Keratinocyte (primary cell): ENCODE measurements around the gene DLG2. TPM values are rescaled to one million over a fixed set of nuclear protein-coding genes. Genes with fewer than 3 reads are reported as not detected.

Source experiments
- DNase-seq: peaks from one replicate; pipeline ENCODE4 v3.0.0-alpha.2; 2011; ENCODE audit warnings: low read depth, missing footprints, low spot score
- FAIRE-seq: peaks from 2 replicates; lab custom pipeline; 2011; peaks lifted over from hg19 to GRCh38; lab: Jason Lieb, UNC
- H2AFZ ChIP-seq: 2 replicates; pipeline ENCODE4 v1.6.0; 2012; ENCODE audit warnings: low read length, control low read depth, inconsistent platforms; ENCODE audit not compliant: control insufficient read depth
- H3K27ac ChIP-seq: 2 replicates; pipeline ENCODE4 v1.5.1; 2011; ENCODE audit warnings: low read length; ENCODE audit not compliant: control insufficient read depth, insufficient read depth
- H3K27me3 ChIP-seq: 3 replicates; pipeline ENCODE4 v1.6.0; 2011; ENCODE audit warnings: low read length; ENCODE audit not compliant: control insufficient read depth, insufficient read depth; ENCODE audit errors: extremely low read depth
- H3K36me3 ChIP-seq, 2 experiments: 2 replicates in 1 of 2; 3 replicates in 1 of 2; pipeline ENCODE4 v1.5.1; 2011; ENCODE audit warnings: low read length in 2 of 2, mild to moderate bottlenecking in 1 of 2; ENCODE audit not compliant: control insufficient read depth in 2 of 2, insufficient read depth in 2 of 2; ENCODE audit errors: extremely low read depth in 1 of 2
- H3K4me1 ChIP-seq: 3 replicates; pipeline ENCODE4 v1.5.1; 2011; ENCODE audit warnings: low read length; ENCODE audit not compliant: control insufficient read depth, insufficient read depth; ENCODE audit errors: extremely low read depth
- H3K4me2 ChIP-seq: 3 replicates; pipeline ENCODE4 v1.6.0; 2011; ENCODE audit warnings: low read depth, low read length; ENCODE audit not compliant: control insufficient read depth, insufficient read depth; ENCODE audit errors: extremely low read depth
- H3K4me3 ChIP-seq, 3 experiments: fragments of 200-600 bp in 1 of 3; sonication (generic) in 1 of 3; 2 replicates in 2 of 3; 3 replicates in 1 of 3; pipeline ENCODE4 v1.5.1; 2011 to 2016; ENCODE audit warnings: low read length in 3 of 3, mild to moderate bottlenecking in 3 of 3, control low read depth in 2 of 3, inconsistent platforms in 1 of 3, low read depth in 1 of 3, mixed read lengths in 1 of 3, mixed run types in 1 of 3, moderate library complexity in 1 of 3; ENCODE audit not compliant: control insufficient read depth in 2 of 3, insufficient read depth in 2 of 3; ENCODE audit errors: extremely low read depth in 1 of 3
- H3K79me2 ChIP-seq: 2 replicates; pipeline ENCODE4 v1.6.0; 2012; ENCODE audit warnings: low read length; ENCODE audit not compliant: control insufficient read depth, insufficient read depth
- H3K9ac ChIP-seq: 3 replicates; pipeline ENCODE4 v1.6.0; 2011; ENCODE audit warnings: low read length; ENCODE audit not compliant: control insufficient read depth, insufficient read depth; ENCODE audit errors: extremely low read depth
- H3K9me1 ChIP-seq: 3 replicates; pipeline ENCODE4 v1.6.0; 2011; ENCODE audit warnings: low read length; ENCODE audit not compliant: control insufficient read depth, insufficient read depth; ENCODE audit errors: extremely low read depth
- H3K9me3 ChIP-seq: 2 replicates; pipeline ENCODE4 v1.5.1; 2012; ENCODE audit warnings: low read depth, low read length; ENCODE audit not compliant: control insufficient read depth
- H4K20me1 ChIP-seq: 3 replicates; pipeline ENCODE4 v1.6.0; 2011; ENCODE audit warnings: low read length; ENCODE audit not compliant: control insufficient read depth, insufficient read depth; ENCODE audit errors: extremely low read depth
- EZH2 ChIP-seq: IDR thresholded peaks from one replicate; pipeline ENCODE4 v1.6.1; 2012; ENCODE audit warnings: inconsistent platforms, mild to moderate bottlenecking, low read length, moderate library complexity
- dilution Hi-C: fragments of 300-500 bp; cut with MboI; formaldehyde crosslinking; loops from one replicate; pipeline ENCODE4 v1.7.0; 2020; ENCODE audit warnings: low sequenced_read_pairs; ENCODE audit not compliant: extremely low pct_ligation_motif_present
- polyA plus RNA-seq, 5 experiments: library from polyadenylated mRNA; depleted of rRNA in 3 of 5; stranded (reverse) in 3 of 5; stranded (forward) in 1 of 5; unstranded in 1 of 5; fragments of >200 nt; gene quantifications; 1 replicate in 1 of 5; 2 replicates in 3 of 5; 3 replicates in 1 of 5; pipeline versions ENCODE4 v1.2.1 to v1.2.3, GENCODE V29; 2011 to 2012; ENCODE audit warnings: missing spikeins in 2 of 5, low read depth in 1 of 5, low replicate concordance in 1 of 5
- TF ChIP-seq, protein P1 (sequence below), 3 experiments: IDR thresholded peaks in 1 of 3; conservative IDR thresholded peaks in 1 of 3; optimal IDR thresholded peaks in 1 of 3; 2 replicates in 2 of 3; 3 replicates in 1 of 3; pipeline versions ENCODE3 to v1.5.1; 2011; ENCODE audit warnings: low read length in 3 of 3, mild to moderate bottlenecking in 3 of 3, moderate library complexity in 2 of 3, control low read depth in 1 of 3, inconsistent platforms in 1 of 3; ENCODE audit not compliant: insufficient read depth in 2 of 3; ENCODE audit errors: extremely low read depth in 1 of 3

The DLG2 gene
- polyA plus RNA-seq, 1 donor (not counting 4 experiments of a cell fraction or from before 2014, with no cell fraction given) = 0.55 TPM

DNA sequence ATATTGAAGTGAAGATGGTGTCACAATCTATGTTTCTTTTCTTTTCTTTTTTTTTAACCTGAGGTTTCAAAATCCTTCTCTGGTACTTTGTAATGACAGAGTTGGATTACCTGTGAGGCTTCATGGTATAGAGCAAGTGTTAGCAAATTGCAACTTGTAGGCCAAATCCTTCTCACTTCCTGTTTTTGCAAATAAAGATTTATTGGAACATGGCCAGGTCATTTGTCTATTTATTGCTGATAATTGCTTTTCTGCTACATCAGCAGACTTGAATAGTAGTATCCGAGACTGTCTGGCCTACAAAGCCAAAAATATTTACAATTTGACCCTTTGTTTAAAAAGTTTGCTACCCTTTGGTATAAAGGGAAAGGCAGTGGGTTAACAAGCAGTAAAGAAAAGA, 1281.5 kb downstream of the DLG2 start:
- DNase-seq (no peak), FAIRE-seq (no peak)
- no peak overlapping the region for H3K4me2 ChIP-seq
- no peak overlapping the region for H3K4me3 ChIP-seq
- H3K4me1 ChIP-seq = no peaks in the 10 kb centered on the region
- no peak overlapping the region for H3K27ac ChIP-seq
- no peaks in the 10 kb centered on the region for H3K27me3 ChIP-seq
- no peaks in the 10 kb centered on the region for H4K20me1 ChIP-seq
- no peak overlapping the region for H2AFZ ChIP-seq
- dilution Hi-C loops = no loop called here
- H3K79me2 ChIP-seq = no peaks in the 10 kb centered on the region
- H3K9ac ChIP-seq = no peak overlapping the region
- H3K9me1 ChIP-seq = no peaks in the 10 kb centered on the region
- no peak for TF ChIP-seq EZH2
- TF ChIP-seq, protein P1, sequence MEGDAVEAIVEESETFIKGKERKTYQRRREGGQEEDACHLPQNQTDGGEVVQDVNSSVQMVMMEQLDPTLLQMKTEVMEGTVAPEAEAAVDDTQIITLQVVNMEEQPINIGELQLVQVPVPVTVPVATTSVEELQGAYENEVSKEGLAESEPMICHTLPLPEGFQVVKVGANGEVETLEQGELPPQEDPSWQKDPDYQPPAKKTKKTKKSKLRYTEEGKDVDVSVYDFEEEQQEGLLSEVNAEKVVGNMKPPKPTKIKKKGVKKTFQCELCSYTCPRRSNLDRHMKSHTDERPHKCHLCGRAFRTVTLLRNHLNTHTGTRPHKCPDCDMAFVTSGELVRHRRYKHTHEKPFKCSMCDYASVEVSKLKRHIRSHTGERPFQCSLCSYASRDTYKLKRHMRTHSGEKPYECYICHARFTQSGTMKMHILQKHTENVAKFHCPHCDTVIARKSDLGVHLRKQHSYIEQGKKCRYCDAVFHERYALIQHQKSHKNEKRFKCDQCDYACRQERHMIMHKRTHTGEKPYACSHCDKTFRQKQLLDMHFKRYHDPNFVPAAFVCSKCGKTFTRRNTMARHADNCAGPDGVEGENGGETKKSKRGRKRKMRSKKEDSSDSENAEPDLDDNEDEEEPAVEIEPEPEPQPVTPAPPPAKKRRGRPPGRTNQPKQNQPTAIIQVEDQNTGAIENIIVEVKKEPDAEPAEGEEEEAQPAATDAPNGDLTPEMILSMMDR (optimal IDR thresholded peaks at IDR 0.05 in 1 of 3, IDR thresholded peaks at IDR 0.05 in 1 of 3, conservative IDR thresholded peaks at IDR 0.05 in 1 of 3; ENCODE audit: extremely low read depth in 1 of 3, insufficient read depth in 2 of 3, low read length in 3 of 3) = no peak
- no peaks in the 10 kb centered on the region for H3K9me3 ChIP-seq
- H3K36me3 ChIP-seq = no peaks in the 10 kb centered on the region

DNA sequence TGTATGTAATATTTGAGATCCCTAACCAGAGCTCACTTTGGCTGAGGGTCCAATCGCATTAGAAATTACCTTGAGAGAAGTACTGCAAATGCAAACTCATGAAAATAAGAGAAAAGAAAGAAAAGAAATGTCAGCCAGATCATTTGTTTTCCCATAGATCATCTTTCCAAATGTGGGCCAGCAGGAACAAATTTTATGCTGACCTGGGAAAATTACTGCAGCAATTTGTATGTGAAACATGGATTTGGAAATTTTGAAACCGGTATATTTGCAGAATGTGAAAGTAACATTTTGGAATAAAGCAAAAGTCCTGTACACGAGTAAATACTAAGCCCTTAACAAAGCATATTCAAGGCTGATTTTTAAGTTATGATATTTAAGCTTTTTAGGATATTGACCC, 1282.1 kb downstream of the DLG2 start:
- Histone ChIP-seq H3K4me2 (no peak overlapping the region), H3K36me3 (no peaks in the 10 kb centered on the region), H3K4me3 (no peak overlapping the region), H4K20me1 (no peaks in the 10 kb centered on the region), H3K4me1 (no peaks in the 10 kb centered on the region), H3K9me1 (no peaks in the 10 kb centered on the region), H3K79me2 (no peaks in the 10 kb centered on the region), H3K9ac (no peak overlapping the region), H2AFZ (no peak overlapping the region), H3K9me3 (no peaks in the 10 kb centered on the region), H3K27me3 (no peaks in the 10 kb centered on the region), H3K27ac (no peak overlapping the region)
- no peak for TF ChIP-seq EZH2
- TF ChIP-seq, protein P1 (optimal IDR thresholded peaks at IDR 0.05 in 1 of 3, IDR thresholded peaks at IDR 0.05 in 1 of 3, conservative IDR thresholded peaks at IDR 0.05 in 1 of 3; ENCODE audit: extremely low read depth in 1 of 3, insufficient read depth in 2 of 3, low read length in 3 of 3) = no peak
- FAIRE-seq (no peak), DNase-seq (no peak)
- dilution Hi-C loops = no loop called here
